Measurements from ENCODE around the gene SIK3.

DNA sequence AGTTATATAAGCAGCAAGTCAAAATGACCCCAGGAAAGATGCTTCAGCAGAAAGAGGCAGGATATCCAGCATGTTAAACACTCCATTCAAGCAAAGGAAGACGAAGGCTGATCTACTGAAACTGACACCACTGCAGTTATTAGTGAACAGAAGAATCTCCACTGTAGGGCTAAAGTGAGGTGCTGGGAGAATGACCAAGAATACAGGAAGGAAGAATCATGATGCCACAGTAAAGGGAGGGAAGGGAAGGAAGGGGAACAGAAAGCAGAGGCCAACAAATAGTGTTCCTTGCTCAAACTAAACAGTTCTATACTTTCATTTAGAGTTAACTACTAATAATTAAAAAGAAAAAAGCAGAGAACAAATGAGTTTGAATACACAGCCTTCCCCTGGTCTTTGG, 92.5 kb downstream of the SIK3 start:
- TF ChIP-seq, protein P1, sequence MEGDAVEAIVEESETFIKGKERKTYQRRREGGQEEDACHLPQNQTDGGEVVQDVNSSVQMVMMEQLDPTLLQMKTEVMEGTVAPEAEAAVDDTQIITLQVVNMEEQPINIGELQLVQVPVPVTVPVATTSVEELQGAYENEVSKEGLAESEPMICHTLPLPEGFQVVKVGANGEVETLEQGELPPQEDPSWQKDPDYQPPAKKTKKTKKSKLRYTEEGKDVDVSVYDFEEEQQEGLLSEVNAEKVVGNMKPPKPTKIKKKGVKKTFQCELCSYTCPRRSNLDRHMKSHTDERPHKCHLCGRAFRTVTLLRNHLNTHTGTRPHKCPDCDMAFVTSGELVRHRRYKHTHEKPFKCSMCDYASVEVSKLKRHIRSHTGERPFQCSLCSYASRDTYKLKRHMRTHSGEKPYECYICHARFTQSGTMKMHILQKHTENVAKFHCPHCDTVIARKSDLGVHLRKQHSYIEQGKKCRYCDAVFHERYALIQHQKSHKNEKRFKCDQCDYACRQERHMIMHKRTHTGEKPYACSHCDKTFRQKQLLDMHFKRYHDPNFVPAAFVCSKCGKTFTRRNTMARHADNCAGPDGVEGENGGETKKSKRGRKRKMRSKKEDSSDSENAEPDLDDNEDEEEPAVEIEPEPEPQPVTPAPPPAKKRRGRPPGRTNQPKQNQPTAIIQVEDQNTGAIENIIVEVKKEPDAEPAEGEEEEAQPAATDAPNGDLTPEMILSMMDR (IDR thresholded peaks at IDR 0.05): no peak
- TF ChIP-seq EZH2phosphoT487 (IDR thresholded peaks at IDR 0.05) (no peak), EZH2 (IDR thresholded peaks at IDR 0.05) (no peak)

Data from neural progenitor cell (in vitro differentiated cells).